HEK293 (cell line): ENCODE data around the gene SGMS1.

Source experiments
- BCL6B ChIP-seq: fragments of 450-650 bp; formaldehyde crosslinking; IDR thresholded peaks from 2 replicates; pipeline ENCODE4 v1.5.1; 2017; ENCODE audit warnings: missing biosample characterization, missing genetic modification characterization
- CTCF ChIP-seq: fragments of 450-650 bp; formaldehyde crosslinking; IDR thresholded peaks from 2 replicates; pipeline ENCODE4 v1.5.1; 2016; ENCODE audit warnings: missing biosample characterization, missing genetic modification characterization
- REST ChIP-seq: fragments of 450-650 bp; formaldehyde crosslinking; IDR thresholded peaks from 2 replicates; pipeline ENCODE4 v1.5.1; 2016; ENCODE audit warnings: missing biosample characterization, missing genetic modification characterization
- TRIM28 ChIP-seq: IDR thresholded peaks from 2 replicates; pipeline ENCODE4 v1.6.1; 2011; ENCODE audit warnings: low read length, control low read depth, borderline replicate concordance
- ZBTB20 ChIP-seq: fragments of 450-650 bp; formaldehyde crosslinking; IDR thresholded peaks from 2 replicates; pipeline ENCODE4 v1.5.1; 2016; ENCODE audit warnings: missing biosample characterization, missing genetic modification characterization
- ZNF184 ChIP-seq: fragments of 450-650 bp; IDR thresholded peaks from 2 replicates; pipeline ENCODE4 v1.5.1; 2018; ENCODE audit warnings: missing biosample characterization, mild to moderate bottlenecking, missing genetic modification characterization
- ZNF335 ChIP-seq: fragments of 450-650 bp; formaldehyde crosslinking; conservative IDR thresholded peaks from 2 replicates; pipeline ENCODE4 v1.5.1; 2016; ENCODE audit warnings: missing biosample characterization, missing genetic modification characterization
- ZNF404 ChIP-seq: fragments of 450-650 bp; formaldehyde crosslinking; IDR thresholded peaks from 2 replicates; pipeline ENCODE4 v1.5.1; 2017; ENCODE audit warnings: missing biosample characterization, missing genetic modification characterization
- ZNF416 ChIP-seq: fragments of 450-650 bp; formaldehyde crosslinking; IDR thresholded peaks from 2 replicates; pipeline ENCODE4 v1.5.1; 2016; ENCODE audit warnings: missing biosample characterization, missing genetic modification characterization
- ZNF501 ChIP-seq: fragments of 450-650 bp; formaldehyde crosslinking; IDR thresholded peaks from 2 replicates; pipeline ENCODE4 v1.5.1; 2016; ENCODE audit warnings: missing biosample characterization, missing genetic modification characterization
- ZNF555 ChIP-seq: fragments of 450-650 bp; formaldehyde crosslinking; conservative IDR thresholded peaks from 2 replicates; pipeline ENCODE4 v1.5.1; 2017; ENCODE audit warnings: missing biosample characterization, mild to moderate bottlenecking, missing genetic modification characterization, inconsistent platforms
- ZNF670 ChIP-seq: fragments of 450-650 bp; formaldehyde crosslinking; IDR thresholded peaks from 2 replicates; pipeline ENCODE4 v1.5.1; 2016; ENCODE audit warnings: missing biosample characterization, missing genetic modification characterization, low read depth
- ZNF707 ChIP-seq: fragments of 450-650 bp; formaldehyde crosslinking; IDR thresholded peaks from 2 replicates; pipeline ENCODE4 v1.5.1; 2016; ENCODE audit warnings: missing biosample characterization, missing genetic modification characterization
- ZNF792 ChIP-seq: fragments of 450-650 bp; formaldehyde crosslinking; IDR thresholded peaks from 2 replicates; pipeline ENCODE4 v1.5.1; 2016; ENCODE audit warnings: missing biosample characterization, missing genetic modification characterization

GRCh38 chr10:50349554-50349953, 274.2 kb downstream of the SGMS1 start:
- no peak for TF ChIP-seq ZBTB20 (tag by site-specific recombination)
- TF ChIP-seq ZNF404 (tag by site-specific recombination) = no peak
- TF ChIP-seq ZNF670 (tag by site-specific recombination) = no peak
- no peak for TF ChIP-seq ZNF416 (tag by site-specific recombination)
- TF ChIP-seq ZNF555 (tag by site-specific recombination) = no peak
- no peak for TF ChIP-seq ZNF184
- no peak for TF ChIP-seq CTCF (tag by site-specific recombination)
- TF ChIP-seq TRIM28 = no peak
- no peak for TF ChIP-seq ZNF792 (tag by site-specific recombination)
- TF ChIP-seq REST = no peak
- no peak for TF ChIP-seq ZNF501 (tag by site-specific recombination)
- TF ChIP-seq ZNF335 = no peak
- no peak for TF ChIP-seq BCL6B (tag by site-specific recombination)
- TF ChIP-seq ZNF707 (tag by site-specific recombination) = no peak
